ENCODE results near the gene RFPL2. TPM values are rescaled to one million over a fixed set of nuclear protein-coding genes. Genes with fewer than 3 reads are reported as not detected.
"Not testable (repeated sequence)": the region's sequence is repeated elsewhere in the genome, so short reads cannot be mapped to it uniquely, and the experiment has no call there.

Gene RFPL2
- total RNA-seq, 1 donor from 2014 or later, result not detected

- DNase-seq (ENCODE audit: missing footprints) (no peak), ATAC-seq (no peak)
- intact Hi-C loops (cut with DNase I), result no loop called here
Measured at GRCh38 chr22:32181043-32181442, 23.8 kb downstream of the RFPL2 start.

- DNase-seq (ENCODE audit: missing footprints) (no peak), ATAC-seq (no peak)
- intact Hi-C loops (cut with DNase I), result no loop called here
Measured at GRCh38 chr22:32177221-32177765, 27.6 kb downstream of the RFPL2 start.

- intact Hi-C loops (cut with DNase I), result no loop called here
- DNase-seq (ENCODE audit: missing footprints) (no peak), ATAC-seq (peak; percentile 28)
Measured at GRCh38 chr22:32175683-32176644, 28.9 kb downstream of the RFPL2 start.

- no peak for ATAC-seq
- no peak for DNase-seq (ENCODE audit: missing footprints)
- intact Hi-C loops (cut with DNase I), result no loop called here
Measured at GRCh38 chr22:32175115-32175514, 29.8 kb downstream of the RFPL2 start.

- intact Hi-C loops (cut with DNase I), result no loop called here
- DNase-seq (ENCODE audit: missing footprints) (no peak), ATAC-seq (no peak)
Measured at GRCh38 chr22:32165681-32166080, 39.2 kb downstream of the RFPL2 start.

- DNase-seq (ENCODE audit: missing footprints), result no peak
- no peak for ATAC-seq
- intact Hi-C loops (cut with DNase I), result no loop called here
Measured at GRCh38 chr22:32164075-32164860, 40.6 kb downstream of the RFPL2 start.

GRCh38 chr22:32160411-32160810 is 44.5 kb downstream of the RFPL2 start:
- intact Hi-C loops (cut with DNase I); ATAC-seq; DNase-seq (ENCODE audit: missing footprints): not testable (repeated sequence)

GRCh38 chr22:32158712-32159533 is 46.0 kb downstream of the RFPL2 start, which contains the start of gene C22orf42:
Gene C22orf42 (minus strand): TSS chr22:32159303. CDS start chr22:32159215, 88 bp downstream.
- intact Hi-C loops (cut with DNase I), result no loop called here
- no peak for ATAC-seq
- DNase-seq (ENCODE audit: missing footprints), result no peak

- DNase-seq (ENCODE audit: missing footprints); ATAC-seq; intact Hi-C loops (cut with DNase I): not testable (repeated sequence)
Measured at GRCh38 chr22:32157632-32158031, 47.2 kb downstream of the RFPL2 start.

- intact Hi-C loops (cut with DNase I); DNase-seq (ENCODE audit: missing footprints); ATAC-seq: not testable (repeated sequence)
Measured at GRCh38 chr22:32154727-32155126, 50.1 kb downstream of the RFPL2 start.

GRCh38 chr22:32151641-32152040 is 53.2 kb downstream of the RFPL2 start:
- DNase-seq (ENCODE audit: missing footprints); intact Hi-C loops (cut with DNase I); ATAC-seq: not testable (repeated sequence)

- intact Hi-C loops (cut with DNase I); ATAC-seq; DNase-seq (ENCODE audit: missing footprints): not testable (repeated sequence)
Measured at GRCh38 chr22:32150647-32151046, 54.2 kb downstream of the RFPL2 start.

- ATAC-seq; DNase-seq (ENCODE audit: missing footprints); intact Hi-C loops (cut with DNase I): not testable (repeated sequence)
Measured at GRCh38 chr22:32148372-32148771, 56.5 kb downstream of the RFPL2 start.

- intact Hi-C loops (cut with DNase I); ATAC-seq; DNase-seq (ENCODE audit: missing footprints): not testable (repeated sequence)
Measured at GRCh38 chr22:32147128-32147527, 57.7 kb downstream of the RFPL2 start.

- intact Hi-C loops (cut with DNase I), result no loop called here
- ATAC-seq (no peak), DNase-seq (ENCODE audit: missing footprints) (no peak)
Measured at GRCh38 chr22:32144496-32145274, 60.2 kb downstream of the RFPL2 start.

- intact Hi-C loops (cut with DNase I), result loop anchor here (2.0 kb wide), 1 partner anchor 58 kb away; no protein-coding TSS in a partner anchor
- DNase-seq (ENCODE audit: missing footprints) (no peak), ATAC-seq (no peak)
Measured at GRCh38 chr22:32142600-32142999, 62.3 kb downstream of the RFPL2 start.

GRCh38 chr22:32140688-32141087 is 64.2 kb downstream of the RFPL2 start:
- peak; percentile 37 for ATAC-seq
- intact Hi-C loops (cut with DNase I); DNase-seq (ENCODE audit: missing footprints): not testable (repeated sequence)

Measured in Right ventricle myocardium inferior (tissue), 1 donor.